ENCODE measurements around the gene KPNB1. TPM values are rescaled to one million over a fixed set of nuclear protein-coding genes. Genes with fewer than 3 reads are reported as not detected.

KPNB1 gene
- total RNA-seq, 1 donor from 2014 or later = 210 TPM

DNA sequence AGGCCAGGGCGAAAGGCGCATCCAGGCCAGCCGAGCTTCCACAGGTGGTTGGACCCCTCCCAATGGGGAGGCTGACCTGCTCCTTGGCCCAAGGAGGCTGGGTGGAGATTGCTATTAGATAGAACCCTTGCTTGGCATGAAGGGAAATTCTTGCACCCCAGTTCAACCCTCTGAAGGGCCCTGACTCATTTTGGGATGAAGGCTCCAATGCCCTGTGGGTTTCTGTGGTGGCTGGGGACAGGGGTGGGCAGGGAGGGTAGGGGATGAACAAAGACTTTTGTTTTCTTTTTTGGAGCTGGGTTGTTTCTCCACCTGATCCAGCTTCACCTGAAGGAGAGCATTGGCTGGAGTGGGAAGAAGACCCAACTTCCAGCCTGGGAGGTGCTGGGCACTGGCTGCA lies 66.7 kb downstream of the KPNB1 start:
- H3K36me3 ChIP-seq = peaks cover 3% of the 10 kb centered on the region
- TF ChIP-seq, protein P1, sequence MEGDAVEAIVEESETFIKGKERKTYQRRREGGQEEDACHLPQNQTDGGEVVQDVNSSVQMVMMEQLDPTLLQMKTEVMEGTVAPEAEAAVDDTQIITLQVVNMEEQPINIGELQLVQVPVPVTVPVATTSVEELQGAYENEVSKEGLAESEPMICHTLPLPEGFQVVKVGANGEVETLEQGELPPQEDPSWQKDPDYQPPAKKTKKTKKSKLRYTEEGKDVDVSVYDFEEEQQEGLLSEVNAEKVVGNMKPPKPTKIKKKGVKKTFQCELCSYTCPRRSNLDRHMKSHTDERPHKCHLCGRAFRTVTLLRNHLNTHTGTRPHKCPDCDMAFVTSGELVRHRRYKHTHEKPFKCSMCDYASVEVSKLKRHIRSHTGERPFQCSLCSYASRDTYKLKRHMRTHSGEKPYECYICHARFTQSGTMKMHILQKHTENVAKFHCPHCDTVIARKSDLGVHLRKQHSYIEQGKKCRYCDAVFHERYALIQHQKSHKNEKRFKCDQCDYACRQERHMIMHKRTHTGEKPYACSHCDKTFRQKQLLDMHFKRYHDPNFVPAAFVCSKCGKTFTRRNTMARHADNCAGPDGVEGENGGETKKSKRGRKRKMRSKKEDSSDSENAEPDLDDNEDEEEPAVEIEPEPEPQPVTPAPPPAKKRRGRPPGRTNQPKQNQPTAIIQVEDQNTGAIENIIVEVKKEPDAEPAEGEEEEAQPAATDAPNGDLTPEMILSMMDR (IDR thresholded peaks at IDR 0.05) = no peak
- H3K4me3 ChIP-seq = no peak overlapping the region
- intact Hi-C loops (cut with DNase I) = no loop called here
- DNase-seq = no peak
- peaks cover 10% of the 10 kb centered on the region for H3K4me1 ChIP-seq
- no peak overlapping the region for H3K27ac ChIP-seq
- H3K27me3 ChIP-seq (ENCODE audit: low read depth) = peaks cover 35% of the 10 kb centered on the region
- no peak for ATAC-seq
- no peaks in the 10 kb centered on the region for H3K9me3 ChIP-seq

DNA sequence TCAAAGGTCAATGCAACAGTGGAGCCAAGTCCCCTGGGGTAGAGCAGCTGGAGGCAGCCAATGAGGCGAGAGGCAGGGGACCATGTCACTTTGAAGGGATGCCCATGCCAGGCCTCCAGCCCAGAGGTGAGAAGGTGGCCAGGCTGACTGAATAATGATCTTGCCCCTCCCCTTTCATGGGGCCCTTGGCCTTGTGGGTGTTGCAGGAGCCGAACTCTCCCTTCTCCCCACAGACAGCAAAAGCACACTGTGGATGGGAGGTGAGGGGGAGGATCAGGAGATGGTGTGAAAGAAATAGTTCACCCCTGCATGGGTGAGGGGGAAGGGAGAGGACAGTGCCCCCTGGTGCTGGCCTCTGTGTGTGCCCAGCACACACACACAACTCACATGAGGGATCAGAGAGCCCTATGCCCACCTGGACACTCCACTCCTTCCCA lies 67.6 kb downstream of the KPNB1 start:
- peak in 1 of 2 donors; percentile 22 for ATAC-seq

DNA sequence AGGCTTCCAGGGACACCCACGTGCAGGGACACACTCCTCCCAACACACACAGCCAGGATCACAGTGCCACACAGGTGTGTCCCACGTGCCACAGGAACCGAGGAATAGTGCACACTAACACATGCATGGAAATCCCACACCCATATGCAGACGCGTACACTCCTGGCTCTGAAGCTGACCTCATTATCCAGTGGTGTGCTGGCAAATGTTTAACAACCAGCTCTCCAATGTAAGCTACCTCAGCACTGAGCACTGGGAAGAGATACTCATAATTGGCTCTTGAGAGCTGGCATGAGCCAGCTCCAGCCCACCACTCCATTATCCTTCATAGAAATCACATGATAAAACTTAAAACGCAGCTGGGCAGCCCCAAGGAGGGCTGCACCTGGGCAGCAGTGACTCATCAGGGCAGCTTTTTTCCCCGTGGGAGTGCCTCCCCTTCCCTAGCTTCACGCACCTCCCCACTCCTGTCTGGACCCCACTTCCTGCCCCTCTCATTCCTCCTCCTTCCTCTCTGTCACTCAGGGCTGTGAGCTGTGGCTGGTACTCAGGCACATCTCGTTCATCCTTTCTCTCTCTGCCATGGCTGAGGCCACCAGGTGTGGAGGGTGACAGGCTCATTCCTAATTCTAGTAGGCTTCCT lies 68.4 kb downstream of the KPNB1 start:
- Histone ChIP-seq H3K27ac (no peak overlapping the region), H3K4me3 (no peak overlapping the region), H3K4me1 (peaks cover 14% of the 10 kb centered on the region), H3K36me3 (no peaks in the 10 kb centered on the region), H3K9me3 (no peaks in the 10 kb centered on the region), H3K27me3 (ENCODE audit: low read depth) (peaks cover 51% of the 10 kb centered on the region)
- DNase-seq (no peak), ATAC-seq (peak; percentile 15 to 25)
- intact Hi-C loops (cut with DNase I) = no loop called here
- TF ChIP-seq, protein P1 (IDR thresholded peaks at IDR 0.05) = no peak

More for the DNA sequence above, 67.6 kb downstream of the KPNB1 start:
- H3K27ac ChIP-seq = no peak overlapping the region
- TF ChIP-seq, protein P1 (IDR thresholded peaks at IDR 0.05) = peak; percentile 35
- no peak overlapping the region for H3K4me3 ChIP-seq
- no peak for DNase-seq
- intact Hi-C loops (cut with DNase I) = no loop called here
- peaks cover 43% of the 10 kb centered on the region for H3K27me3 ChIP-seq (ENCODE audit: low read depth)
- no peaks in the 10 kb centered on the region for H3K9me3 ChIP-seq
- H3K36me3 ChIP-seq = no peaks in the 10 kb centered on the region
- H3K4me1 ChIP-seq = peaks cover 14% of the 10 kb centered on the region

DNA sequence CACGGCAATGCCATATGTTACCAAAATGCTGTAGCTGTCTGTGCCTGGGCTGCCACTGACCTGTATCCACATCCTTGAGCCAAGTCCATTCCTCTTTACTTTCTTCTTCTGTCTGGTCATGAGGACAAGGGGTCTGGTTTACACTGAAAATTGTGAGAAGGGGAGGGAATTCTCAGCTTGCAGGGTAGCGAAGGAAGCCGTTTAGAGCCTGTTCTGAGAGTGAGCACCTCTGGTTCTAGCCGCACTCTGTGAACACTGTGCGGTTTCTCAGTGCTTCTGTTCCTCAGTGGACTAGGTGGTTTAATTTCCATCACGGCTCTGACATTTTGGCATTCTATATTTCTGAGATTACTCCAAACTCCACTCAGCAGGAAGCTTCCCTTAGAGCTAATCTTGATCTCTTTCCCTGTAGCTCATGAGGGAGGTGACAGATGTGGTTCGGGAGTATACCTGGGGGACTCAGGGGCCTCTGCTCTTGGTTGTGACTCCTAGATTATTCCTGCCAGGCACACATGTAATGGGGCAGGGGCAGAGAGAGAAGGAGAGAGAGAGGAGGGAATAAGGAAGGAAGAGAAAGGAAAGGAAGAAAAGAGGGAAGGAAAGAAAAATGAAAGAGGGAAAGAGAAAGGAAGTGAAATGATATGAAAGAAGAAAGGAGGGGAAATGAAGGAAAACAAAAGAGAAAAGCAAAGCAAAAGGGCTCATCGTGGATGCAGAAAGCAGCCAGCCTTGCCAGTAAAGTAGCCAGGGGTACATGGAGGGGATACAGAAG lies 69.1 kb downstream of the KPNB1 start:
- intact Hi-C loops (cut with DNase I) = no loop called here
- H3K4me3 ChIP-seq = no peak overlapping the region
- peaks cover 14% of the 10 kb centered on the region for H3K4me1 ChIP-seq
- ATAC-seq (no peak), DNase-seq (no peak)
- H3K27me3 ChIP-seq (ENCODE audit: low read depth) = peaks cover 53% of the 10 kb centered on the region
- TF ChIP-seq, protein P1 (IDR thresholded peaks at IDR 0.05) = no peak
- no peaks in the 10 kb centered on the region for H3K36me3 ChIP-seq
- H3K9me3 ChIP-seq = no peaks in the 10 kb centered on the region
- H3K27ac ChIP-seq = no peak overlapping the region

GRCh38 chr17:47719411-47720152 lies 69.9 kb downstream of the KPNB1 start:
- Histone ChIP-seq H3K27me3 (ENCODE audit: low read depth) (peaks cover 53% of the 10 kb centered on the region), H3K9me3 (no peaks in the 10 kb centered on the region), H3K36me3 (no peaks in the 10 kb centered on the region), H3K4me1 (peaks cover 14% of the 10 kb centered on the region), H3K4me3 (no peak overlapping the region), H3K27ac (no peak overlapping the region)
- ATAC-seq = no peak
- intact Hi-C loops (cut with DNase I) = no loop called here
- no peak for DNase-seq
- TF ChIP-seq, protein P1 (IDR thresholded peaks at IDR 0.05) = no peak

All from lower lobe of right lung (tissue), 2 donors.